GM18502 (cell line): ENCODE results near the gene CLNK.
"Not testable (repeated sequence)": the region's sequence is repeated elsewhere in the genome, so short reads cannot be mapped to it uniquely, and the experiment has no call there.

ENCODE experiments used
- ATAC-seq: cut with Tn5 transposase; IDR thresholded peaks from one replicate; pipeline ENCODE4 v1.9.1; 2021; ENCODE audit warnings: mild to moderate bottlenecking; ENCODE audit not compliant: unreplicated experiment, poor library complexity

The CLNK gene

DNA sequence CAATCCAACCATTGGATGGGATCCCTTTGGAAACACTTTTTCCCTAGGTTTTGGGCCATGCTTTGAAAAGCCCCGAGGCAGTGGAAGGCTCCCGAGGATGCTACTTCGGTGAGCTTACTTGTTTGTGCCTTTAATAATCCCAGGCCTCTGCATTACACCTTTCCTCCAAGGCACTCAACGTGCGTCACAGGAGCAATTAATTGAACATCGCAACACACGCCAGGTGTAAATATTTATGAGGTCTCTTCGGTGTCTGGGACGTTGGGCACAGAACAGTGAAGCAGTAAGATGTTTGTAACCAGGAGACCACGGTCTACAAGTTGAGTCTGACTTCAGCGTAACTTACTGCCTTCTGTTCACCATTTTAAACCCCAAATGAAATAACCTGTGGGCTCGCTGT lies 97.3 kb downstream of the CLNK start:
- no peak for ATAC-seq

DNA sequence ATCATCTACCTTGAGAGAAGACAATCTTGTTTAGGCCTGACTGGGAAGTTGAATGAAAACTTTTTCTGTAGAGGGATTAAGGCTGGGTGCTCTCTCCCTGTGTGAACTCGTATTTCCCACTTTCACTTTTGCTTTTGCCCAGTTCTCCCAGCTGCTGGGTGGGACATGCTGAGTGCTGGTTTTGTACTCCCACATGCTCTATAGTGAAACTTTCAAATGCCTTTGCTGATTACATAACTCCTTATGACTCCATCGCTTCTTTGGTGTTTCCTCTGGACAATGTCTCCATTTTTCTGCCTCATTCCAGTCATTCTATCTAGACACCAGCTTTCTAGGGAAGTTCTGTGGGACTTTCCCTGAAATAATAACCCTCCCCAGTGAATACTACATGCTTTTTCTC lies 100.5 kb downstream of the CLNK start:
- peak; percentile 78 for ATAC-seq

GRCh38 chr4:10582951-10583350 lies 101.6 kb downstream of the CLNK start:
- ATAC-seq: no peak

DNA sequence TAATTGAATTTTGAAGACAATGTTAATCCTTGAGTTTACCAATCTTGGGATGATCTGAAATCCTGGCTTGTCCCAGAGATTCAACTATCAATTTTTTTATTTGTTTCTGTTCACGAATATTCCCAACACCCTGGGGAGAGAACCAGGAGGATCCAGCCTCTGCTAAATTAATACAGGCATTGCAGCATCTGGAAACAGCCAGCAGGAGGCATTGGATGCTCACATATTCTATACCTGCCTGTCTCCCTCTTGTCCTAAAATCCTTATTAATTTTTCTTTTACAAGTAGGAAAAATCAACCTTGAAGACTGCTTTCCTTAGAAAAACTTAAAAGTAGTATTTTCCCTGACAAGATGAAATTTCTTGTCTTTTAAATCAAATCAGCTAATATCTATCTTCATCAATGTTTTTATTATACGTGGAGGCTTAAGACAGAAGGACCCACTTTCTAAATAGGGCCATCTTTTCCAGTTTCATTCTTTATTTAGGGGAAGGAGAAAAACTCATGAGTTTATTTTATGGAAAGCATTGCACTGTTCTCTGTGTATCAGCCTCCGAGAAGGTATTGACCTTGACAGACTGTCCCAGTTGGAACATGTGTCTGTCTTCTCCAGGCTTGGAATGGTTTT lies 102.4 kb downstream of the CLNK start:
- ATAC-seq: no peak

DNA sequence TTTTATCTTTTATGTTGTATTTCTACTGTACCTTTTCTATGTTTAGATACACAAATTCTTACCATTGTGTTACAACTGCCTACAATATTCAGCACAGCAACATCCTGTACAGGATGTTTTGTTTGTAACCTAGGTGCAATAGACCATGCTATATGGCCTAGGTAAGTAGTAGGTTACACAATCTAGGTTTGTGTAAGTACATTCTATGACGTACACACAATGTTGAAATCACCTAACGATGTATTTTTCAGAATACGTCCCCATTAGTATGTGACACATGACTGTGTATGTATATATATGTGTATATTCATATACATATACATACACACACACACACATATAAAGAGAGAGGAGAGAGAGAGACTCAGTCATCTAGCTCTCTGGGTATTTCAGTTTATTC lies 103.5 kb downstream of the CLNK start:
- ATAC-seq: no peak

DNA sequence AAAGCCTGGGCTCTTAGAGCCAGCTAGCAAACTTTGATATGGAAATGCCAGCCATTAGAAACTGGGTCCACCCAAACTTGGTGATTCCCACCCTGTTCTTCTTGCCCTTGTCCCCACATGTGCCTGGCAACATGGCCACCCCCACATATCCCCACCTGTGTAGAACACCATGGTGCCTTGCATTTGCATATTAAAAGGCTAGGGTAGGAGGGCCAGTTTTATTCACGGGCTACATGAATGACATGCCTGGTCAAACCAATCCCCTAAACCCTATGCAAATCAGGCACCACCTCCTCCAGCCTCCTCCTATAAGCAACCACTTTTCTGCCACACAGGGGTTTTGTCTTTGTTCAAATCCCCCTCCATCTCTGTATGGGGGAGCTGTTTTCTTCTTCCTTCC lies 104.9 kb downstream of the CLNK start:
- ATAC-seq: no peak

DNA sequence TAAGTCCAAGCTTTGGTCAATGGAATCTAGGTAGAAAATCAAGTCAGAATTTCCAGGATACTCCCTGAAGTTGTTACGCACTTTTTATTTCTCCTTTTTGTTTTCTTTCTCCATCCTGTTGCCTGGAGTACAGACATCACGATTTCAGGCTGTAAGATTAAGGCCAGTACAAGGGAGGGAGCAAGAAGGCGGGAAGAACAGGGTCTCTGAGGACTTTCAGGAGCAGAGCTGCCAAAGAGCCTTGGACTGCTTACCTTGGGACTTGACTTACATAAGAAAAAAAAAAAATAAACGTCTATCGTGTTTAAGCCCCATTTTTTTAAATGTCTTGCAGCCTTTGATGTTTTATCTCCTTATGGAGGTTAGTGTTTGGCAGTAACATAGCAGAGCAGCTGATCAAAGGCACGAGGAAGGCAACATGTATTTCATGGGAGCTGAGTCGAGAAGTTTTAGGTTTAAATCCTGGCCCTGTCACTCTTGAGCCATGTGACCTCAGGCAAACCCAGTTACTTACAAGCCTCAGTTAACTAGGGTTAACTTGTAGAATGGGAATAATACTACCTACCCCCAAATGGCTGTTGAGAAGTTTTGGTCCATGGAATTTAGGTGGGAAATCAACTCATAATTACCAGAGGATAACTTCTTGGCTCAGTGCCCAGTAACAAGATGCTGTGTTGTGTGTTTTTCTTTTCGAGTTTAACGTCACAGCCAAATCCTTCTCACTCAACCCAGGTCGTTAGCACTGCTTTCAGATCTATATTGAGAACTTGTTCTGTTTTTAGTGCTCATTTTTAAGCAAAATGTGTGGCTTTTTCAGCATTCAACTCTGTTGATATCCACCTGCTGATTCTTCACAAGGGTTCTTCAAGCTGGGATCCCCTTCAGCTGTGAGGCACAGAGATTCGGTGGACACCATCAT lies 106.8 kb downstream of the CLNK start:
- peak; percentile 71 for ATAC-seq

GRCh38 chr4:10577018-10577417 lies 107.5 kb downstream of the CLNK start:
- peak; percentile 85 for ATAC-seq

DNA sequence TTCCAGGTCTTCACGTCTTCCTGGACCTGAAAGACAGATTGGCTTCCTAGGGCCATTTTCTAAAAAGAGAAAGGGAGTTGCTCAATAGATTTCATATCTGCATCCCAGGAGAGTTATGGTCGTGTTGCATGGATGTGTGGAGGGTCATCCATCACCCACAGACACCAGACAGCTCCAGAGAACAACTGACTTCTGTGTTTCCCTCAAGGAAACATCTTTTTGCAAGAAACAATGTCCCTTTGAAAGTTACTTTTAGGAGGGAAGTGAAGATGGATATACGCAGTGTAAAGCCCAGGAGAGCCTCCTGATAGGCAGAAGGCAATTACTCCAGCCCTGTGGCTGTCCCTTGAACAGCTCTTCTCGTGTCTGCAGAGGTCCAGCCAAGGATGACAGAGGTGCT lies 108.3 kb downstream of the CLNK start:
- ATAC-seq: no peak

DNA sequence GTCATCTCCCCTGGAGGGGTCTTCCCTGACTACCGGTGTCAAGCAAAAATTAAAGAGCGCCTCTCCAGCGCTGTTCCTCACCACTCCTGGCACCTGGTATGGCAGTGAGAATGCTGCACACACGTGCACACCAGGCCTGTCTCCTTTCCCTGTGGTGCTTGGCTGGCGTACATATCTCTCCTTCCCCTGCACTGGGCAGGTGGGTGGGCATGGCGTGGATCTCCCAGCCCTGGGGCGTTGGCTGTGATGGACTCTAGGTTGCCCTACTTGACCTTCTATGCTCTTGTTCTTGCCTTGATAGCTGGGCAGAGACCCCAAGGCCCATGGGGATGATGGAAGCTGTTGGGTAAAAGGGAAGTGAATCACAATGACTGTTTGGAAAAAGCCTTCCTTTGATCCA lies 109.2 kb downstream of the CLNK start:
- ATAC-seq: no peak

GRCh38 chr4:10574553-10574952 lies 110.0 kb downstream of the CLNK start:
- not testable (repeated sequence) for ATAC-seq

- ATAC-seq: no peak
Observed at GRCh38 chr4:10571909-10572308, 112.7 kb downstream of the CLNK start.

DNA sequence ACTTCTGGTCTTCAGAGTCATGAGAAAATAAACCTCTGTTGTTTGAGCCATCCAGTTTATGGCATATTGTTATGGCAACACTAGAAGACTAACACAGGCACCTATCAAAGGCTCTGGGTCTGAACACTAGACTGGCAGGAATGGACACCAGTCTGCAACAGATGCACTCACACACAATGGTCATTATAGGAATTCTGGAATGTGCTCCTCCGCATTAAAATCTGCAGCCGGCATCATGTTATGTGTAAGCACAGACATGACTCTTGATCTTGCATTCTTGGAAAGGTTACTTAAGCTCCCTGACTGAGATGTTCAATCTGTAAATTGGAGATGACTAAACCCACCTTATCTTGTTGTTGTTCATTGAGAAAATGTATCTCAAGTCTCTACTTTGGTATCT lies 115.1 kb downstream of the CLNK start:
- ATAC-seq: no peak

DNA sequence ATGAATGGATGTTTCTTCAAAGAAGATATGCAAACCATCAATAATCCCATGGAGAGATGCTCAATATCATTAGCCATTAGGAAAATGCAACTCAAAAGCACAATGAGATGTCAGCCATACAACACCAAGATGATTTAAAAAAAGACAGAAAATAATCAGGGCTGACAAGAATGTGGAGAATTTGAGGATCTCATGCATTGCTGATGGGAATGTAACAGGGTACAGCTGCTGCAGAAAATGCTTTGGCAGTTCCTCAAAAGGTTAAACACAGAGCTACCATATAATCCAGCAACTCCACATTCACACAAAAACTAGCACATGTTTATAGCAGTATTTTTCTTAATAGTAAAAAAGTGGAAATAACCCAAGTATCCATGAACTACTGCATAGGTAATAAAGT lies 116.8 kb downstream of the CLNK start:
- no peak for ATAC-seq

GRCh38 chr4:10565166-10565780 lies 119.3 kb downstream of the CLNK start:
- ATAC-seq: no peak

DNA sequence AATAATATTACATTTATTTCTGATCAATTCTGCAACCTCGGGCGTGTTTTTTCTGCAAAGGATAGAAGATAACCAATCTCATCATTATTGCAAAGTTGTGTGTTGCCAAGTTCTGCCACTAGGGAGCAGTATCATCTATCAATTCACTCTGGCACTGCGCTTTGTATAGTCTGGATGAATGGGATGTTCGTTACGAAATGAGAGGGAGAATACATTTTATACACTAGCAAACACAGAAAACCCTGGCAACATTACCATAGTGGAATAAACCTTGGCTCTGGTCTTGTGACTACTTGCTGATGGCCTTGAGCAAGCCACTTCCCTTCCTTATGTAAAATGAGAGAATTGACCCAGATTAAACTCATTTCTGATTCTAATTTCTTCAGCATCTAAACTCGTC lies 129.9 kb downstream of the CLNK start:
- peak; percentile 89 for ATAC-seq

DNA sequence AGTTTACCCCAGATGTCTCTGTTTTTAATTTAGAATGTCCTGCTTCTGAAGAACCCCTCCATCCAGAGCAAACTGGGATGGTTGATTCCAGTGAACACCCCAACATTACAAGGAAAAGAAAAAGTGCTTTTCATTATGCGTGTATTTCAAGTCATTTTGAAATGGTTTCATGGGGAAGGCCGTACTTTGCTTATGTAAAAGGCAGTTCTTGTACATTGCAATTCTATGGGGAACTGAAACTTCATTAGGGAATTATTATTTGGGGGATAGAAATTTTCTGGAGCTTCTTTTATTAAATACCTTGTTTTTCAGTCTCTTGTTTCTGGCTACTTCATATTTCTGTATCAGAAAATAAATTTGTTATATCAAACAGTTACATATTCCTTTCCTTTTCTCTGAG lies 130.4 kb downstream of the CLNK start:
- no peak for ATAC-seq

- no peak for ATAC-seq
Observed at GRCh38 chr4:10552591-10553280, 131.8 kb downstream of the CLNK start.

GRCh38 chr4:10535912-10536311 lies 148.7 kb downstream of the CLNK start:
- peak; percentile 51 for ATAC-seq

- ATAC-seq: peak; percentile 61
Observed at GRCh38 chr4:10534820-10535219, 149.7 kb downstream of the CLNK start.

DNA sequence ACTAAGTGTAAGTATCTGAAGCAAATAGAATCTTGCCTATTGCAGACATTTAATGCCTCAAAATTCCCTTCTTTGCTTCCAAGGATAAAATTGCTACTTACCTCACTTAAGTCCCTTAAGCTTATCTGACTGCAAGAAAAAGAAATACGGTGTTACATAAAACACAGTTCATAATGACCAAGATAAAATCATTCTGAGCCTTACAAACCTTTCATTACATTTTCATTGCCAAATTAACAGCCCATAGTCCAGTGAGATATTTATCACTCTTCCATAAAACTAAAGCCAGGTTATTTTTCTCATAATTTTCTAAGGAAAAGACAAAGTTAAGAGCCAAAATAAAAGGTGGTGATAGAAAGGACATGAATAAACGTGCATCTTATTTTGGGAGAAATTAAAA lies 152.4 kb downstream of the CLNK start:
- ATAC-seq: no peak
